Uterus (tissue), 2 donors: ENCODE data around the gene LRP1B.

ENCODE experiments used
- CTCF ChIP-seq, 4 experiments: fragments of 200-600 bp in 2 of 4; fragments of 450-650 bp in 2 of 4; sonication (generic) in 2 of 4; IDR thresholded peaks; one replicate each; pipeline ENCODE4 v1.5.1; 2016 to 2019; ENCODE audit warnings: antibody characterized with exemption in 4 of 4, mild to moderate bottlenecking in 2 of 4, moderate library complexity in 1 of 4
- POLR2A ChIP-seq, 2 donors: fragments of 450-650 bp; IDR thresholded peaks; one replicate each; pipeline ENCODE4 v1.6.1; 2016; ENCODE audit warnings: antibody characterized with exemption in 2 of 2, mild to moderate bottlenecking in 1 of 2, moderate library complexity in 1 of 2

- no peak for TF ChIP-seq POLR2A (IDR thresholded peaks at IDR 0.05)
- TF ChIP-seq CTCF (IDR thresholded peaks at IDR 0.05): no peak
Measured at GRCh38 chr2:141317986-141318385, 812.8 kb downstream of the LRP1B start.
